IPS-20b (cell line): ENCODE measurements around the gene HNRNPM.

Experiments used
- H3K27ac ChIP-seq: one replicate; pipeline ENCODE4 v1.5.1; 2013; ENCODE audit warnings: low read length
- H3K27me3 ChIP-seq: 2 replicates; pipeline ENCODE4 v1.6.1; 2013; ENCODE audit warnings: mild to moderate bottlenecking, low read length, inconsistent platforms; ENCODE audit not compliant: insufficient read depth
- H3K36me3 ChIP-seq: 2 replicates; pipeline ENCODE4 v1.6.1; 2013; ENCODE audit warnings: low read depth, mild to moderate bottlenecking, inconsistent platforms, low read length, moderate library complexity; ENCODE audit not compliant: insufficient read depth
- H3K4me1 ChIP-seq: 2 replicates; pipeline ENCODE4 v1.6.1; 2013; ENCODE audit warnings: mild to moderate bottlenecking, control low read depth, inconsistent platforms, low read length, moderate library complexity; ENCODE audit not compliant: insufficient read depth
- H3K4me3 ChIP-seq: 2 replicates; pipeline ENCODE4 v1.5.1; 2013; ENCODE audit warnings: mild to moderate bottlenecking, low read length, inconsistent platforms
- H3K9ac ChIP-seq: 2 replicates; pipeline ENCODE4 v1.6.1; 2013; ENCODE audit warnings: low read depth, mild to moderate bottlenecking, inconsistent platforms, low read length, moderate library complexity
- H3K9me3 ChIP-seq: 2 replicates; pipeline ENCODE4 v1.6.1; 2013; ENCODE audit warnings: mild to moderate bottlenecking, low read depth, low read length, inconsistent platforms; ENCODE audit not compliant: insufficient read depth

HNRNPM gene

GRCh38 chr19:8481616-8482015 lies 36.8 kb downstream of the HNRNPM start:
- peaks cover 90% of the 10 kb centered on the region for H3K36me3 ChIP-seq

GRCh38 chr19:8482696-8483095 lies 37.9 kb downstream of the HNRNPM start:
- Histone ChIP-seq H3K36me3 (peaks cover 90% of the 10 kb centered on the region), H3K4me1 (no peaks in the 10 kb centered on the region), H3K9me3 (no peaks in the 10 kb centered on the region), H3K27me3 (no peaks in the 10 kb centered on the region), H3K27ac (no peak overlapping the region), H3K9ac (no peak overlapping the region), H3K4me3 (no peak overlapping the region)

More at GRCh38 chr19:8481616-8482015, 36.8 kb downstream of the HNRNPM start:
- Histone ChIP-seq H3K4me1 (no peaks in the 10 kb centered on the region), H3K27ac (no peak overlapping the region), H3K9ac (no peak overlapping the region), H3K27me3 (no peaks in the 10 kb centered on the region), H3K9me3 (no peaks in the 10 kb centered on the region), H3K4me3 (no peak overlapping the region)

- H3K4me3 ChIP-seq: no peak overlapping the region
- no peaks in the 10 kb centered on the region for H3K4me1 ChIP-seq
- peaks cover 90% of the 10 kb centered on the region for H3K36me3 ChIP-seq
- H3K9me3 ChIP-seq: no peaks in the 10 kb centered on the region
- no peak overlapping the region for H3K27ac ChIP-seq
- no peak overlapping the region for H3K9ac ChIP-seq
- H3K27me3 ChIP-seq: no peaks in the 10 kb centered on the region
Observed at GRCh38 chr19:8483165-8483564, 38.4 kb downstream of the HNRNPM start.

DNA sequence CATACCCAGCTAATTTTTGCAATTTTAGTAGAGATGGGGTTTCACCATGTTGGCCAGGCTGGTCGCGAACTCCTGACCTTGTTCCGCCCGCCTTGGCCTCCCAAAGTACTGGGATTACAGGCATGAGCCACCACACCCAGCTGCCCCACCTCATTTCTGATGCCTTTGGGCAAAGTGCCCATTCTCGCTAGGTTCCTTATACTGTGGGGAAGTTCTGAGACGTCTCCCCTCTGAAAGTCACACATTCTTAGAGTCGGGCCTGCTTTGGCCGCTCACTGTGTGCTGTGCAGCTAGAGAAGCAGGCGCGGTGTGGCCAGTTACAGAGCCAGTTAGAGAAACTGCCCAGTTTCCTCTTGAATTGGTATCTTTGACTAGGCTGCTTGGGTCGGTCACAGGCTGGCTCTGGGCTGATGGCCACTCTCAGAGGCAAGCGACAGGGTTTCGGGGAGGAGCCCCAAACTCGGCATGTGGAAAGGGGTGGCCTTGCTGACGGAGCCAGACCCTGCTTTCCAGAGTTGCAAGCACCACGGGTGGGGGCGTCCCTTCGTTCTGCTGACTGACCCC lies 39.6 kb downstream of the HNRNPM start:
- no peaks in the 10 kb centered on the region for H3K9me3 ChIP-seq
- no peaks in the 10 kb centered on the region for H3K4me1 ChIP-seq
- no peak overlapping the region for H3K9ac ChIP-seq
- H3K27me3 ChIP-seq: no peaks in the 10 kb centered on the region
- no peak overlapping the region for H3K27ac ChIP-seq
- no peak overlapping the region for H3K4me3 ChIP-seq
- H3K36me3 ChIP-seq: peaks cover 90% of the 10 kb centered on the region

GRCh38 chr19:8485561-8486371 lies 41.0 kb downstream of the HNRNPM start:
- Histone ChIP-seq H3K27ac (no peak overlapping the region), H3K27me3 (no peaks in the 10 kb centered on the region), H3K4me1 (no peaks in the 10 kb centered on the region), H3K9me3 (no peaks in the 10 kb centered on the region), H3K9ac (no peak overlapping the region), H3K4me3 (no peak overlapping the region), H3K36me3 (peaks cover 89% of the 10 kb centered on the region)

DNA sequence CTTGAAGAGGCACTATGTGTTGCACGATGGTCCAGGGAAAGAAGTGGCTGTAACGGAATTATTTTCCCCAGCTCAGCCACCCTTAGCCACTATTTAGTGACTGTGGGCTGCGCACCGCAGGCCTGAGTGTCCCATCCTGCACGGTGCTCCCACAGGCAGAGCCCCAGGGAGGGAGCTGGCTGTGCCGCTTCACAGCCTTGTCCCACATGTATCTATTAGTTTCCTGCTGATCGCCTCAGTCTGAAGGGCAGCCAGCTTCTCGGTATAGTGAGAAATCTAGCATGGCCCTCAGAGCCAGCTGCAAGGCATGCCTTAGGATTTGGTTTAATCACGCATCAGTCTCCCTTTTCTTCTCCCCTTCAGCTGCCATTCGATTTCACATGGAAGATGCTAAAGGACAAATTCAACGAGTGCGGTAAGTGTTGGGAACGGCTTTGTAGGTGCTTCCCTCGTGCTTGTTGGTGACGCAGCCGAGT lies 41.9 kb downstream of the HNRNPM start:
- Histone ChIP-seq H3K27ac (no peak overlapping the region), H3K27me3 (no peaks in the 10 kb centered on the region), H3K36me3 (peaks cover 80% of the 10 kb centered on the region), H3K9me3 (no peaks in the 10 kb centered on the region), H3K4me1 (no peaks in the 10 kb centered on the region), H3K4me3 (no peak overlapping the region), H3K9ac (no peak overlapping the region)

- H3K36me3 ChIP-seq: peaks cover 75% of the 10 kb centered on the region
- no peaks in the 10 kb centered on the region for H3K9me3 ChIP-seq
- no peaks in the 10 kb centered on the region for H3K4me1 ChIP-seq
- H3K9ac ChIP-seq: no peak overlapping the region
- no peaks in the 10 kb centered on the region for H3K27me3 ChIP-seq
- H3K27ac ChIP-seq: no peak overlapping the region
- H3K4me3 ChIP-seq: no peak overlapping the region
Observed at GRCh38 chr19:8487137-8487851, 42.5 kb downstream of the HNRNPM start.

DNA sequence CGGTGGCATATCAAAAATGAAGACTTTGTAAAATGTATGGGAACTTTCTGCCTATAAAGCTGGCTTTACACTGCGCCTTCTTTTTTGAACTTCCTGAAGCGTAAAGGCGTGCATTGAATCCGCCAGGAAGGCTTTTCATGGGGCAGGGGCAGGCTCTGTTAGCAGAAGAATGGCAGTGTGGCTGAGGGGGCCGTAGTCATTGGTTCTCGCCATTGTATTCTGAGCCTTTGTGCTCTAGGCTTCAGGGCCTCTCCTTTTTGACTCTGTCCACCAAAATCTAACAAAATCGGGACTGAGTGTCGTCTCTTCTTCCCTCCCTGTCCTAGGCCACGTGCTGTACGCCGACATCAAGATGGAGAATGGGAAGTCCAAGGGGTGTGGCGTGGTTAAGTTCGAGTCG lies 43.6 kb downstream of the HNRNPM start:
- Histone ChIP-seq H3K27me3 (no peaks in the 10 kb centered on the region), H3K27ac (no peak overlapping the region), H3K4me1 (no peaks in the 10 kb centered on the region), H3K9me3 (no peaks in the 10 kb centered on the region), H3K9ac (no peak overlapping the region), H3K4me3 (no peak overlapping the region), H3K36me3 (peaks cover 65% of the 10 kb centered on the region)

DNA sequence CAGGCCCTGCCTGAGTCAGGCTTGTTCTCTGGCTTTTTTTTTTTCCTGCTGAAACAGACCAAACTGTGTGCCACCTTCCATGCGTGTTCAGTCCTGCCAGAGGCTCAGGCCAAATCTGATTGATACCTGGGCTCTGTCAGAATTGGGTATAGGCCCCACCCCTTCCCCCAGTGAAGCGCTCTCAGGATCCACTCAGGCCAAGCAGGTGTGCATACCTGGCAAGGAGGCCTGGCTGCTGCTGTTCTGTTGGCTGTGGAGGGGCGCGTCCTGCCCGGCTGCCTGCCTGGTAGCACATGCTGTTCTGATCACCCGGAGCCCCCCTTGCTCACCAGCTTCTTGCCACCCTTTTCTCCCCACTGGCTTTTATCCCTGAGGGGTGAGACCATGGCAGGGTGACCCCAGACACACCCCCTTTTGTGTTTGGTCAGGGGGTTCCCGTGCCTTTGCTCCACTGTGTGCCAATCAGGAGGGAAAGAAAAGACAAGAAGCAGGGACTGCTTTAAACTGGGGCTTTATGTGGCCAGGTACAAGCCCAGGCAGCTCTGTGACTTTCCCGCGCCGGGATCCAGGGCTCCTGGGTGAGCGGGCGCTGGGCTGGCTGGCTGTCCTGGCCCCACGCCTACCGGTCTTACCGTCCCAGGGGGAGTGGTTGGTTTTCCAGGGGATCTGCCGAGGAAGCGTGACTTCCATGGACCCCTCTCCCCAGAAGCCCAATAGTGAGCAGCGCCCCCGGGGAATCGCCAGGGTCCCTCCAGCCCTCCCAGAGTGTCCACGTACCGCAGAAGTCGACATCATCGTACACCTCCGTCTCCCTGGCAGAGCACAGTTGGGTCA lies 45.0 kb downstream of the HNRNPM start:
- Histone ChIP-seq H3K36me3 (peaks cover 51% of the 10 kb centered on the region), H3K27me3 (no peaks in the 10 kb centered on the region), H3K27ac (no peak overlapping the region), H3K9ac (no peak overlapping the region), H3K4me1 (no peaks in the 10 kb centered on the region), H3K4me3 (no peak overlapping the region), H3K9me3 (no peaks in the 10 kb centered on the region)

- Histone ChIP-seq H3K4me1 (no peaks in the 10 kb centered on the region), H3K36me3 (peaks cover 45% of the 10 kb centered on the region), H3K9ac (no peak overlapping the region)
Observed at GRCh38 chr19:8490395-8490760, 45.6 kb downstream of the HNRNPM start.

DNA sequence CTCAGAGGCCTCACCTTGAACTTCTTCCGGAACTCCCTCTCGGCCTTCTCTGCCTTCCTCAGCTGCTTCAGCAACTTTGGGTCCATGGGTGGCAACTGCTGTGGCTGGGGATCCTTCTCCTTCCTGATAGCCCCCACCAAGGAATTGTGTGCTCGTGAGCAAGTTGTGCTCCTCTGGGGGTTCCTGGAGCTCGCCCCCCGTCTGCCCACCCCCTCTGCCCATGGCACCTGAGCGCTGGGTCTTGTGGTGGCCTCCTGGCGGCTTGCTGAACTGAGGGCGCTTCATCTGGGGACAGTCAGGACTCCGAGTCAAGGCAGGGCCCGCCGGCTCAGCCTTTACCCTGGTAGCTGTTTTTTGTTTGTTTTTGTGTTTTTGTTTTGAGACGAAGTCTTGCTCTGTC lies 46.1 kb downstream of the HNRNPM start:
- Histone ChIP-seq H3K36me3 (peaks cover 40% of the 10 kb centered on the region), H3K27me3 (no peaks in the 10 kb centered on the region), H3K4me1 (no peaks in the 10 kb centered on the region), H3K4me3 (no peak overlapping the region), H3K9ac (no peak overlapping the region), H3K27ac (no peak overlapping the region), H3K9me3 (no peaks in the 10 kb centered on the region)

More at GRCh38 chr19:8490395-8490760, 45.6 kb downstream of the HNRNPM start:
- H3K4me3 ChIP-seq: no peak overlapping the region
- H3K27me3 ChIP-seq: no peaks in the 10 kb centered on the region
- H3K9me3 ChIP-seq: no peaks in the 10 kb centered on the region
- no peak overlapping the region for H3K27ac ChIP-seq
